Stimulated activated CD4-positive, alpha-beta T cell treated with anti-CD3 and anti-CD28 coated beads, Interleukin-12 subunit alpha, Interleukin-12 subunit beta, amount 100 ng/mL, for 4 hours (primary cell): ENCODE results near the gene SV2C.
"Not testable (repeated sequence)": the region's sequence is repeated elsewhere in the genome, so short reads cannot be mapped to it uniquely, and the experiment has no call there.

ENCODE experiments used
- DNase-seq: peaks from one replicate; pipeline ENCODE4 v3.0.0-alpha.2; 2020

Gene SV2C

GRCh38 chr5:76209297-76209696 lies 126.1 kb downstream of the SV2C start:
- DNase-seq: no peak

- DNase-seq: no peak
These were observed 127.8 kb downstream of the SV2C start for GRCh38 chr5:76210946-76211345.

GRCh38 chr5:76213858-76214257 lies 130.7 kb downstream of the SV2C start:
- DNase-seq: no peak

GRCh38 chr5:76216748-76217147 lies 133.6 kb downstream of the SV2C start:
- DNase-seq: no peak

- DNase-seq: no peak
These were observed 136.5 kb downstream of the SV2C start for GRCh38 chr5:76219636-76220035.

GRCh38 chr5:76221311-76221710 lies 138.1 kb downstream of the SV2C start:
- DNase-seq: no peak

- no peak for DNase-seq
These were observed 139.1 kb downstream of the SV2C start for GRCh38 chr5:76222318-76222717.

- no peak for DNase-seq
These were observed 140.5 kb downstream of the SV2C start for GRCh38 chr5:76223696-76224095.

GRCh38 chr5:76224898-76225297 lies 141.7 kb downstream of the SV2C start:
- DNase-seq: no peak

GRCh38 chr5:76225336-76225735 lies 142.2 kb downstream of the SV2C start:
- DNase-seq: no peak

GRCh38 chr5:76229900-76230299 lies 146.7 kb downstream of the SV2C start:
- no peak for DNase-seq

GRCh38 chr5:76230711-76231285 lies 147.6 kb downstream of the SV2C start:
- DNase-seq: no peak

- no peak for DNase-seq
These were observed 151.5 kb downstream of the SV2C start for GRCh38 chr5:76234665-76235064.

GRCh38 chr5:76236684-76237083 lies 153.5 kb downstream of the SV2C start:
- no peak for DNase-seq

GRCh38 chr5:76240336-76240735 lies 157.2 kb downstream of the SV2C start:
- DNase-seq: no peak

- not testable (repeated sequence) for DNase-seq
These were observed 159.0 kb downstream of the SV2C start for GRCh38 chr5:76242155-76242554.

- no peak for DNase-seq
These were observed 162.4 kb downstream of the SV2C start for GRCh38 chr5:76245590-76245989.

- no peak for DNase-seq
These were observed 166.4 kb downstream of the SV2C start for GRCh38 chr5:76249621-76250020.

- no peak for DNase-seq
These were observed 167.3 kb downstream of the SV2C start for GRCh38 chr5:76250463-76250862.

- DNase-seq: no peak
These were observed 168.5 kb downstream of the SV2C start for GRCh38 chr5:76251656-76252055.

- no peak for DNase-seq
These were observed 169.3 kb downstream of the SV2C start for GRCh38 chr5:76252437-76252836.

GRCh38 chr5:76256116-76256889 lies 173.1 kb downstream of the SV2C start:
- peak; percentile 33 for DNase-seq

- no peak for DNase-seq
These were observed 174.1 kb downstream of the SV2C start for GRCh38 chr5:76257225-76257833.

GRCh38 chr5:76257897-76258296 lies 174.7 kb downstream of the SV2C start:
- DNase-seq: no peak
